Mesenchymal stem cell (in vitro differentiated cells and primary cell): Measurements from ENCODE around the gene FASTKD1.

Source experiments
- DNase-seq: peaks from one replicate; pipeline ENCODE4 v3.0.0-alpha.2; 2013
- H2AFZ ChIP-seq: one replicate; pipeline ENCODE4 v1.6.1; 2013; ENCODE audit warnings: low read depth, mild to moderate bottlenecking, control low read depth, inconsistent platforms, low read length, moderate library complexity
- H2AK5ac ChIP-seq: 2 replicates; pipeline ENCODE4 v1.6.1; 2013; ENCODE audit warnings: low read length, moderate library complexity, mild to moderate bottlenecking, inconsistent platforms; ENCODE audit not compliant: severe bottlenecking
- H2BK120ac ChIP-seq: one replicate; pipeline ENCODE4 v1.6.1; 2013; ENCODE audit warnings: low read depth, mild to moderate bottlenecking, inconsistent platforms, low read length, moderate library complexity
- H2BK12ac ChIP-seq, 2 experiments: one replicate each; pipeline ENCODE4 v1.6.1; 2013; ENCODE audit warnings: inconsistent platforms in 2 of 2, low read length in 2 of 2, mild to moderate bottlenecking in 2 of 2, moderate library complexity in 2 of 2, control low read depth in 1 of 2
- H2BK15ac ChIP-seq: one replicate; pipeline ENCODE4 v1.6.1; 2013; ENCODE audit warnings: mild to moderate bottlenecking, low read depth, inconsistent platforms; ENCODE audit not compliant: poor library complexity, severe bottlenecking
- H2BK5ac ChIP-seq: 2 replicates; pipeline ENCODE4 v1.6.1; 2013; ENCODE audit warnings: low read depth, mild to moderate bottlenecking, low read length, control low read depth, inconsistent platforms; ENCODE audit not compliant: poor library complexity, severe bottlenecking
- H3K14ac ChIP-seq, 2 experiments: one replicate each; pipeline ENCODE4 v1.6.1; 2013; ENCODE audit warnings: inconsistent platforms in 2 of 2, low read length in 2 of 2, control low read depth in 1 of 2, mild to moderate bottlenecking in 1 of 2, moderate library complexity in 1 of 2
- H3K18ac ChIP-seq, 2 experiments: one replicate each; pipeline ENCODE4 v1.6.1; 2013; ENCODE audit warnings: inconsistent platforms in 2 of 2, low read length in 2 of 2, control low read depth in 1 of 2, low read depth in 1 of 2, mild to moderate bottlenecking in 1 of 2
- H3K23ac ChIP-seq, 2 experiments: one replicate each; pipeline ENCODE4 v1.6.1; 2013; ENCODE audit warnings: inconsistent platforms in 2 of 2, low read length in 2 of 2, mild to moderate bottlenecking in 2 of 2, moderate library complexity in 2 of 2, control low read depth in 1 of 2
- H3K27ac ChIP-seq: 2 replicates; pipeline ENCODE4 v1.5.1; 2013; ENCODE audit warnings: mild to moderate bottlenecking, moderate library complexity, low read length, control low read depth, inconsistent platforms; ENCODE audit not compliant: poor library complexity, severe bottlenecking
- H3K27me3 ChIP-seq, 2 experiments: 2 replicates each; pipeline versions ENCODE4 v1.6.1 to v1.7.0; 2013; ENCODE audit warnings: low read length in 2 of 2, mild to moderate bottlenecking in 2 of 2, moderate library complexity in 2 of 2, control low read depth in 1 of 2, inconsistent platforms in 1 of 2; ENCODE audit not compliant: control insufficient read depth in 1 of 2, insufficient read depth in 1 of 2
- H3K36me3 ChIP-seq, 2 experiments: 2 replicates each; pipeline versions ENCODE4 v1.6.1 to v1.7.0; 2013; ENCODE audit warnings: low read length in 2 of 2, control low read depth in 1 of 2, inconsistent platforms in 1 of 2, low read depth in 1 of 2, mild to moderate bottlenecking in 1 of 2; ENCODE audit not compliant: insufficient read depth in 2 of 2, control insufficient read depth in 1 of 2
- H3K4ac ChIP-seq, 2 experiments: one replicate each; pipeline ENCODE4 v1.6.1; 2013; ENCODE audit warnings: inconsistent platforms in 2 of 2, low read length in 2 of 2, mild to moderate bottlenecking in 2 of 2, moderate library complexity in 2 of 2, control low read depth in 1 of 2, low read depth in 1 of 2
- H3K4me1 ChIP-seq: 2 replicates; pipeline ENCODE4 v1.6.1; 2013; ENCODE audit warnings: low read depth, low read length, control low read depth; ENCODE audit not compliant: control insufficient read depth, insufficient read depth
- H3K4me2 ChIP-seq: 2 replicates; pipeline ENCODE4 v1.6.1; 2013; ENCODE audit warnings: low read length, mild to moderate bottlenecking, inconsistent platforms; ENCODE audit not compliant: poor library complexity, severe bottlenecking
- H3K4me3 ChIP-seq, 2 experiments: 2 replicates each; pipeline versions ENCODE4 v1.5.1 to v1.7.0; 2013; ENCODE audit warnings: low read length in 2 of 2, mild to moderate bottlenecking in 2 of 2, control low read depth in 1 of 2, low read depth in 1 of 2; ENCODE audit not compliant: insufficient read depth in 1 of 2
- H3K79me1 ChIP-seq: replicated peaks from 2 replicates; pipeline ENCODE4 v1.6.1; 2013; ENCODE audit warnings: mild to moderate bottlenecking, control low read depth, low read length, inconsistent platforms; ENCODE audit not compliant: poor library complexity, severe bottlenecking
- H3K9ac ChIP-seq: 2 replicates; pipeline ENCODE4 v1.7.0; 2013; ENCODE audit warnings: mild to moderate bottlenecking, low read length, moderate library complexity
- H3K9me3 ChIP-seq: 2 replicates; pipeline ENCODE4 v1.7.0; 2013; ENCODE audit warnings: mild to moderate bottlenecking, low read length; ENCODE audit not compliant: control insufficient read depth
- H4K8ac ChIP-seq: one replicate; pipeline ENCODE4 v1.6.1; 2013; ENCODE audit warnings: inconsistent platforms, mild to moderate bottlenecking, low read length, moderate library complexity
- H4K91ac ChIP-seq: one replicate; pipeline ENCODE4 v1.6.1; 2013; ENCODE audit warnings: mild to moderate bottlenecking, low read length, inconsistent platforms
- WGBS: methylation state at CpG from one replicate; pipeline ENCODE4 v1.1.7; 2013; ENCODE audit warnings: mixed read lengths; 5-methylcytosine and 5-hydroxymethylcytosine counted together

Gene FASTKD1

GRCh38 chr2:169486487-169486886 lies 87.2 kb downstream of the FASTKD1 start:
- H3K4me2 ChIP-seq = no peak overlapping the region
- H3K36me3 ChIP-seq = peaks cover 3 to 65% of the 10 kb centered on the region in 2 experiments
- no peak overlapping the region for H4K8ac ChIP-seq
- H4K91ac ChIP-seq = no peak overlapping the region
- H3K23ac ChIP-seq = no peak overlapping the region
- no peak overlapping the region for H3K27ac ChIP-seq
- no peaks in the 10 kb centered on the region for H3K27me3 ChIP-seq
- no peak overlapping the region for H2BK5ac ChIP-seq
- no peak overlapping the region for H2BK15ac ChIP-seq
- H3K79me1 ChIP-seq = no peaks in the 10 kb centered on the region
- H3K9me3 ChIP-seq = no peaks in the 10 kb centered on the region
- no peak overlapping the region for H3K4ac ChIP-seq
- no peak overlapping the region for H2BK120ac ChIP-seq
- peaks cover 2% of the 10 kb centered on the region for H3K4me1 ChIP-seq
- no peak overlapping the region for H2AK5ac ChIP-seq
- no peak overlapping the region for H3K4me3 ChIP-seq
- no peak overlapping the region for H2BK12ac ChIP-seq
- H3K18ac ChIP-seq = no peak overlapping the region
- no peak for DNase-seq
- H2AFZ ChIP-seq = no peak overlapping the region
- no peak overlapping the region for H3K14ac ChIP-seq
- H3K9ac ChIP-seq = no peak overlapping the region

GRCh38 chr2:169485650-169486138 lies 88.0 kb downstream of the FASTKD1 start:
- 100% methylated on average over 1 of the region's 1 CpG for WGBS
- no peak overlapping the region for H4K91ac ChIP-seq

GRCh38 chr2:169480079-169480465 lies 93.6 kb downstream of the FASTKD1 start:
- H3K4me3 ChIP-seq = peak overlapping the region in 1 of 2 experiments; percentile 91
- no peak overlapping the region for H3K27ac ChIP-seq
- H3K79me1 ChIP-seq = peaks cover 2% of the 10 kb centered on the region
- peak overlapping the region; percentile 92 for H3K9ac ChIP-seq
- H3K14ac ChIP-seq = no peak overlapping the region
- no peaks in the 10 kb centered on the region for H3K27me3 ChIP-seq
- peaks cover 1% of the 10 kb centered on the region for H3K4me1 ChIP-seq
- H3K4me2 ChIP-seq = peak overlapping the region; percentile 75
- no peak overlapping the region for H3K4ac ChIP-seq
- H2AFZ ChIP-seq = peak overlapping the region; percentile 16
- no peak overlapping the region for H2BK15ac ChIP-seq
- no peaks in the 10 kb centered on the region for H3K9me3 ChIP-seq
- no peak overlapping the region for H3K18ac ChIP-seq
- H2BK12ac ChIP-seq = no peak overlapping the region
- H2AK5ac ChIP-seq = no peak overlapping the region
- no peak overlapping the region for H3K23ac ChIP-seq
- no peak for DNase-seq
- 68% methylated on average over 4 of the region's 9 CpGs for WGBS
- peak overlapping the region; percentile 94 for H4K8ac ChIP-seq
- H4K91ac ChIP-seq = no peak overlapping the region
- H3K36me3 ChIP-seq = peaks cover 3 to 34% of the 10 kb centered on the region in 2 experiments
- H2BK120ac ChIP-seq = no peak overlapping the region
- no peak overlapping the region for H2BK5ac ChIP-seq

More at GRCh38 chr2:169485650-169486138, 88.0 kb downstream of the FASTKD1 start:
- Histone ChIP-seq H3K18ac (no peak overlapping the region), H2BK15ac (no peak overlapping the region), H3K9ac (no peak overlapping the region), H3K27ac (no peak overlapping the region), H3K27me3 (no peaks in the 10 kb centered on the region), H2BK5ac (no peak overlapping the region), H2BK120ac (no peak overlapping the region), H3K9me3 (no peaks in the 10 kb centered on the region), H3K4ac (no peak overlapping the region), H3K14ac (no peak overlapping the region), H3K36me3 (peaks cover 3 to 62% of the 10 kb centered on the region in 2 experiments), H3K4me2 (no peak overlapping the region), H4K8ac (no peak overlapping the region), H2AK5ac (no peak overlapping the region), H3K4me1 (peaks cover 2% of the 10 kb centered on the region), H3K79me1 (no peaks in the 10 kb centered on the region), H2AFZ (no peak overlapping the region), H2BK12ac (no peak overlapping the region), H3K23ac (no peak overlapping the region), H3K4me3 (no peak overlapping the region)
- no peak for DNase-seq
